GM21576 (cell line): Measurements from ENCODE around the gene EXOSC10.
"Not testable (repeated sequence)": the region's sequence is repeated elsewhere in the genome, so short reads cannot be mapped to it uniquely, and the experiment has no call there.

Source experiments
- ATAC-seq: cut with Tn5 transposase; IDR thresholded peaks from one replicate; pipeline ENCODE4 v1.9.1; 2021; ENCODE audit warnings: mild to moderate bottlenecking, moderate library complexity; ENCODE audit not compliant: unreplicated experiment

The EXOSC10 gene

GRCh38 chr1:11114966-11115365, 15.3 kb upstream of the EXOSC10 start:
- ATAC-seq: no peak

GRCh38 chr1:11109047-11109760, 9.5 kb upstream of the EXOSC10 start:
- no peak for ATAC-seq

DNA sequence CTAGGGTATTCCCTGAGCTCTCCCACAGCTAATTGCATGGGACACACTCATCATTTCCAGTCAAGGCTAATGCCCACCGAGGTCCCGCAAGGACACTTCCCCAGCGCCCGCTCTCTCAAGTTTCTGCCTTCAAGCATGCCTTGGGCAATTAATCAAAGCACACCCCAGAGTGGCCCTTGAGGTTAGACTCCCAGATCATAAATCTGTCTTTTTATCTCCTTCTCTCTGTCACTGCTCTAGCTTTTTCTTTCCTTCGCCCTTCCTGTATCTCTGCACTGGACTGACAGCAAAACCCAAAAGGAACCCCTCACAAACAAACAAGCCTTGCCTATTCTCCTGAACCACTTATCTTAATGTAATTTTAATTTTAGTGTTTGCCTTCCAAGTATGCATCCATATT, 7.9 kb upstream of the EXOSC10 start:
- no peak for ATAC-seq

DNA sequence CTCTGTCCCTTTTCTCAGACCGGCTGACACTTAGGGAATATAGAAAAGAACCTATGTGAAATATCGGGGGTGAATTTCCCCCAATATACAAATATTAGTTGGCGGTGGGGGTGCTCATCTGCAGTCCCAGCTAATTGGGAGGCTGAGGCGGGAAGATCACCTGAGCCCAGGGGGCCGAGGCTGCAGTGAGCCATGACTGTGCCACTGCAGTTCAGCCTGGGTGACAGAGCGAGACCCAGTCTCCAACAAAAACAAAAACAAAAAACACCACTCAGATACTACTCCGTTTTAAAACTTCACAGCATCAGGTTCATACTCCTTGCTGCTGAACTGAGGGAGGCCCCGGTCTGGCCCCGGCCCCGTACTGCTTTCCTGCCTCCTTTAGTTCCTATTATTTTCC, 5.9 kb upstream of the EXOSC10 start:
- ATAC-seq: no peak

DNA sequence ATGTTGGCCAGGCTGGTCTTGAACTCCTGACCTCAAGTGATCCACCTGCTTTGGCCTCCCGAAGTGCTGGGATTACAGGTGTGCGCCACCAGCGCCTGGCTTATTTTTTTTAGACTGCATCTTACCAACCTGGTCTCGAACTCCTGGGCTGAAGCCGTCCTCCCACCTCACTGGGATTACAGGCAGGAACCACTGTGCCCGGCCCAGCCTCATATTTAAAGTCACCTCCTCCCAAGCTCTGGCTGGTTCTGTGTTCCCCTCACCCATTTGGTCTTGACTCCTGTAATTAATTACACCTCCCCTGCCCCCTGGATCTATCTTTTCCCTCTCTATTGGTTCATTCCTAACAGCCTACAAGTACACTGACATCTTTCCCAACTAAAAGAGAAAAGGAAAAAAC, 1.7 kb upstream of the EXOSC10 start:
- ATAC-seq: no peak

DNA sequence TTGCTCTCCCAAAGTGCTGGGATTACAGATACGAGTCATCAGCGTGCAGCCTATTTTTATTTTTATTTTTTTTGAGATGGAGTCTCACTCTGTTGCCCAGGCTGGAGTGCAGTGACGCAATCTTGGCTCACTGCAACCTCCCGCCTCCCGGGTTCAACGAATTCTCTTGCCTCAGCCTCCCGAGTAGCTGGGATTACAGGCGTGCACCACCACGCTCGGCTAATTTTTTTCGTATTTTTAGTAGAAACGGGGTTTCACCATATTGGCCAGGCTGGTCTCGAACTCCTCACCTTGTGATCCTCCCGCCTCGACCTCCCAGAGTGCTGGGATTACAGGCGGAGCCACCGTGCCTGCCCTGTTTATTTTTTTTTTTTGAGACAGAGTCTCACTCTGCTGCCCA, 1.1 kb upstream of the EXOSC10 start:
- ATAC-seq: not testable (repeated sequence)

GRCh38 chr1:11100149-11100493, 452 bp upstream of the EXOSC10 start:
- ATAC-seq: no peak

GRCh38 chr1:11098931-11099309, 749 bp downstream of the EXOSC10 start:
- no peak for ATAC-seq

DNA sequence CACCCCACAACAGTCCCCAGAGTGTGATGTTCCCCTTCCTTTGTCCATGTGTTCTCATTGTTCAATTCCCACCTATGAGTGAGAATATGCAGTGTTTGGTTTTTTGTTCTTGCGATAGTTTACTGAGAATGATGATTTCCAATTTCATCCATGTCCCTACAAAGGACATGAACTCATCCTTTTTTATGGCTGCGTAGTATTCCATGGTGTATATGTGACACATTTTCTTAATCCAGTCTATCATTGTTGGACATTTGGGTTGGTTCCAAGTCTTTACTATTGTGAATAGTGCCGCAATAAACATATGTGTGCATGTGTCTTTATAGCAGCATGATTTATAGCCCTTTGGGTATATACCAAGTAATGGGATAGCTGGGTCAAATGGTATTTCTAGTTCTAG, 15.9 kb downstream of the EXOSC10 start:
- not testable (repeated sequence) for ATAC-seq

DNA sequence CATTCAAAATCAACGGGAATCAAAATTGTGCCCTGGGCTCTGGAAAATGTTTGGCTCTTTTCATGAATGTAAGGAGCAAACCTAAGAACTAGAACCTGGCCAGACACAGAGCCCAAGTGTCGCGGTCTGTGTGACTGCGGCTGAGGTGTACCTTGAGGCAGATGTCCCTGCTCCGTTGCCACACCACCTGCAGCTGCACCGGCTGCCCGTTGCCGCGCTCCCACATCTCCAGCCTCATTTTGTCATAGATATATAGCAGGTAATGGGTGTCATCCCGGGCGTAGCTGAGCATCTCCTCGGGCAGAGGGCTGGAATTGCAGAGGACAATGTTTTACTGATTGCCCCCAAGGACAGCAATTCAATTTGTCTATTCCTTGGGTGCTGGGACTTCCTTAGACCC, 18.7 kb downstream of the EXOSC10 start:
- ATAC-seq: no peak

DNA sequence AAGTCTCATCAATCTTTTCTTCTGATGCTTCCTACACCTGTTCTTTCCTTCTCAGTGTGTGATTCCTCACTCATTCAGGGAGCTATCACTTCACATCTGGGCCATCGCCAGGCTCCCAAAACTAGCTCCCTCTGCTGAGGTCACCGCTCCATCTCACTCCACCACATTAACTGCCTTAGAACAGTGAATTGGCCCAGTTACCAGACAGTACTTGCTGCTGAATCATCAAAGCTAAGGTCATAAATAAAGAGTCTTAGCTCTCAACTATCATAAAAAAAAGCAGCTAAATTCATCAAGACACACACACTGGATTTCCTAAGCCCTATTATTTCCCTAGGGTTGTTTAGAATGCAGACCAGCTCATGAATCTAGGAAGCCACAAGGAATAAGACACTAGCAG, 21.0 kb downstream of the EXOSC10 start:
- ATAC-seq: no peak

DNA sequence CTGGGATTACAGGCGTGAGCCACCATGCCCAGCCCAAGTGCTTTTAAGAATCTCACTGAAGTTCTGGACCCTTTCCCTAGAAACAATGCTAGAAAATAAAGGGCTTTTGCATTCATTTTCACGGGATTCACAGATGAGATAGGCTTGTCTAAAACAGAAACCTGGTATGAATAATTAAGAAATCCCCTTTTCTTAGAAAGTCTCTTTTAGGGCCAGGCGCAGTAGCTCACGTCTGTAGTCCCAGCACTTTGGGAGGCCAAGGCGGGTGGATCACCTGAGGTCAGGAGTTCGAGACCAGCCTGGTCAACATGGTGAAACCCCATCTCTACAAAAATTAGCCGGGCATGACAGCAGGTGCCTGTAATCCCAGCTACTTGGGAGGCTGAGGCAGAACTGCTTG, 26.3 kb downstream of the EXOSC10 start:
- ATAC-seq: not testable (repeated sequence)

- ATAC-seq: no peak
Measured at GRCh38 chr1:11072216-11072917, 27.3 kb downstream of the EXOSC10 start.

DNA sequence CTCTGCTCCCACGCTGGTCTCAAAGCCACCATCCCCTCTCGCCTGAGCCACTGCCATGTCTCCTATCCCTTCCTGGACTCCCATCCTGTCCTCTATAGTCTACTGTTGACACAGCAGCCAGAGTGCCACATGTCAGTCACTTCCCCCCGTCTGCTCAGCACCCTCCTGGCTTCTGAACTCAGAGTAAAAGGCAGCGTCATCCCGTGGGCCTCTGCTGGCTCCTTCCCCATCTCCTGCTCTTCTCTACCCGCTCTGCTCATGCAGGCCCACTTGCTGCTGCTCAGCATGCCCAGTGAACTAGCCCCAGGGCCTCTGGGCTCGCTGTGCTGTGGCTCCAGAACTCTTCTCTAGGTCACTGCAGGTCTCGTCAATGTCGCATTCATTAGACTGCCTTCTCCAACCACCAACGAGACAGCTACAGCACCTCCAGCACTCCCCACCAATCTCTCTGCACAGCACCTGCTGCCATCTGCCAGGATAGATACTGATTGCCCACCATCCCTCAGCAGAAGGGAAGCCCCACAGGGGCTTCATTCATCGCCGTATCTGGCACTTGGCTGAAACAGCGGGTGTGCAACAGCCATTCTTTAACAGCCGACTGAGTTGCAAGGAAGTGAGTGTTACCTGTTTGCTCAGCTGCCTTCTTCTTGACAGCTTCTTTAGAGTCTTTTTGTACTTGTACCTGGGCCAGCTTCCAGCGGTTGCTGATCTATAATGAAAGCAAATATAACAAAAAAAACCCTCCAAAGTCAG, 28.0 kb downstream of the EXOSC10 start:
- ATAC-seq: no peak

DNA sequence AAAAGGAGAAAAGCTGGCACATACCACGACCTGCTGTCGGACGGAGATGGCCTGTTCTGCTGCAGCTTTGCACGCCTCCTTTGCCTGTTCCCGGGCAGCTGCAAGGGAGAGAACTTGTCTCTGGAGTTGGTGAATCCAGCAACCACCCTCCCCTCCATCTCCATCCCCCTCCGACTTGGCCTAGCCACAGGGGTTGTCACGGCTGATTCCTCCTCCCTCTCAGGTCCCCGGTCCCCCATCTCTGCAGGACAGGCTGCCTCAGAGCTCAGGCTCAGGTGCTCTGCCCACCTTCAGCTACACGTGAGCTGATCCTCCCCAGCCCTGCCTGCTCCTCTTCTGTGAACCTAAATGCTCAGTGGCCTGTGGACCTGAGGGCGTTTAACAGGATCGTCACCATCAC, 28.8 kb downstream of the EXOSC10 start:
- ATAC-seq: no peak

GRCh38 chr1:11068600-11069473, 30.8 kb downstream of the EXOSC10 start:
- ATAC-seq: no peak

- no peak for ATAC-seq
Measured at GRCh38 chr1:11067716-11068599, 31.7 kb downstream of the EXOSC10 start.

GRCh38 chr1:11065796-11066195, 33.9 kb downstream of the EXOSC10 start:
- no peak for ATAC-seq

GRCh38 chr1:11064942-11065341, 34.7 kb downstream of the EXOSC10 start:
- no peak for ATAC-seq

- ATAC-seq: not testable (repeated sequence)
Measured at GRCh38 chr1:11063937-11064537, 35.6 kb downstream of the EXOSC10 start.
